SJSA1 (cell line): Measurements from ENCODE around the gene COL4A2. TPM values are rescaled to one million over a fixed set of nuclear protein-coding genes. Genes with fewer than 3 reads are reported as not detected.

ENCODE experiments used
- DNase-seq, 2 experiments: peaks; one replicate each; pipeline ENCODE4 v3.0.0-alpha.2; 2015 to 2020; ENCODE audit warnings: low spot score in 2 of 2, low read depth in 1 of 2
- H3K27ac ChIP-seq: fragments of 250-450 bp; sonication (Bioruptor Pico); 2 replicates; pipeline ENCODE4 v1.5.1; 2020; ENCODE audit warnings: mild to moderate bottlenecking, moderate library complexity
- H3K27me3 ChIP-seq: fragments of 250-450 bp; sonication (Bioruptor Pico); replicated peaks from 2 replicates; pipeline ENCODE4 v1.5.1; 2020; ENCODE audit warnings: mild to moderate bottlenecking, moderate library complexity
- H3K36me3 ChIP-seq: fragments of 250-450 bp; sonication (Bioruptor Pico); 2 replicates; pipeline ENCODE4 v1.5.1; 2020; ENCODE audit warnings: mild to moderate bottlenecking
- H3K4me1 ChIP-seq: fragments of 250-450 bp; sonication (Bioruptor Pico); replicated peaks from 2 replicates; pipeline ENCODE4 v1.6.1; 2021; ENCODE audit warnings: mild to moderate bottlenecking
- H3K4me3 ChIP-seq: fragments of 250-450 bp; sonication (Bioruptor Pico); 2 replicates; pipeline ENCODE4 v1.5.1; 2020; ENCODE audit warnings: mild to moderate bottlenecking
- H3K9me3 ChIP-seq: fragments of 250-450 bp; sonication (Bioruptor Pico); replicated peaks from 2 replicates; pipeline ENCODE4 v1.5.1; 2020; ENCODE audit warnings: mild to moderate bottlenecking
- total RNA-seq: library from RNA; depleted of rRNA; stranded (reverse); fragments of >200 nt; shearing (Covaris generic); gene quantifications from 2 replicates; pipeline ENCODE4 v1.2.3, GENCODE V29; 2014

The COL4A2 gene
- total RNA-seq, 1 experiment from 2014 or later: 741 TPM

DNA sequence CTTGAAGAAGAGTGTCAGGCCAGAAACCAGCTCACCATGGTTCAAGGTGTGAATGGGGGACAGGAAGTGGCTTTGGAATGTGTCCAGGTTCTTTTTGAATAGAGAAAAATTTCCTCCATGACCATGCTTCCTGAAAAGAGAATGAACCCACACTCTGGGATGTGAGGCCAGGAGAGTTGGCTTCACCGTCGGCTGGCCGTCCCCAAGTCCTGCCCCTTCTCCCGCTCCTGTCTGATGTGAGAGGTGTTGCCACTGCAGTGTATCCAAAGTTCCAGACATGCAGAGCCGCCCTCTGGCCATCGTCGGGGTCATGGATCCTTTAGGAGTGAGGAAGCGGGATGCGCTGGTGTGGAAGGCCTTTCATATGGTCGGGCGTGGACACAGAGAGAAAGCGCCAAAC, 101.2 kb downstream of the COL4A2 start:
- Histone ChIP-seq H3K9me3 (no peaks in the 10 kb centered on the region), H3K27ac (peak overlapping the region; percentile 47), H3K4me3 (no peak overlapping the region), H3K27me3 (no peaks in the 10 kb centered on the region), H3K36me3 (peaks cover 17% of the 10 kb centered on the region), H3K4me1 (peaks cover 97% of the 10 kb centered on the region)
- DNase-seq: peak; percentile 68 to 74

DNA sequence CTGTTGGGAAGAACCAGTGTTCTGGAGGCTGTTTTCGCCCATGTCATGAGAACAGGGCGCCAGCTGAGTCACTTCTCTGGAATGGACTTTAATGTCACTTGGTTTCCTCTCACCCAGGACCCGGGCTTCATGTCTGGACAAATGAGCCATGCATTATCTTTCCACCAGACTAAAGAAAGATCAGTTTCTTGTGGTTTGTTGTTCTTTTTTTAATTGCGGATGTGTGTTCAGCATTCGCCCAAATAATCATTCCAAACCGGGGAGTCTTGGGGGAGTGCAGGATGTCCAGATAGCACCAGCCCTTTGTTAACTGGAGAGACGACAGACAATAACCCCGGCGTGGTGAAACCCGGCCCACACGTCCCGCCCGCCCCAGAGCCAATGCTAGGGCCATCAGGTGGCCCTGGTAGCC, 102.5 kb downstream of the COL4A2 start:
- Histone ChIP-seq H3K4me3 (peak overlapping the region; percentile 10), H3K27me3 (no peaks in the 10 kb centered on the region), H3K4me1 (peaks cover 85% of the 10 kb centered on the region), H3K9me3 (no peaks in the 10 kb centered on the region), H3K36me3 (peaks cover 15% of the 10 kb centered on the region), H3K27ac (peak overlapping the region; percentile 83)
- peak; percentile 99 to 100 for DNase-seq

DNA sequence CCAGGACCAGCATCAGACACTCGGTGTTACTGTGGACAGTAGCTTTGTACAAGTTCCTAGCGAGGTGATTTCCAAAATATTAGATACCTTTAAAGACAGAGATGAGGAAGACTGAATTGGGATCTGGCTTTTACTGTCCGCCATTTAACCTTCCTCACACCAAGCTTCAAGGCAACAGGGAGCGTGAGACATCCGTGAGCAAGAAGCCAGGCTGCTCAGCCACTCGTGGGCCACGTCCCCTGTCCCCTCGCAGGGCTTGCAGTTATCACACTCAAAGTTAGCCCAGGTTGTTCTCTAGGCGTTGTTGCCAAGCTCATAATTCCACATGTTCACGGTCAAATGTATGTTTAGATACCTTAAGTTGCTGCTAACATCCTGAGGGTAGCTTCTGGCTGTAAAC, 102.9 kb downstream of the COL4A2 start:
- DNase-seq: no peak
- Histone ChIP-seq H3K4me1 (peaks cover 81% of the 10 kb centered on the region), H3K27ac (peak overlapping the region; percentile 83), H3K36me3 (peaks cover 15% of the 10 kb centered on the region), H3K9me3 (no peaks in the 10 kb centered on the region), H3K4me3 (no peak overlapping the region), H3K27me3 (no peaks in the 10 kb centered on the region)

DNA sequence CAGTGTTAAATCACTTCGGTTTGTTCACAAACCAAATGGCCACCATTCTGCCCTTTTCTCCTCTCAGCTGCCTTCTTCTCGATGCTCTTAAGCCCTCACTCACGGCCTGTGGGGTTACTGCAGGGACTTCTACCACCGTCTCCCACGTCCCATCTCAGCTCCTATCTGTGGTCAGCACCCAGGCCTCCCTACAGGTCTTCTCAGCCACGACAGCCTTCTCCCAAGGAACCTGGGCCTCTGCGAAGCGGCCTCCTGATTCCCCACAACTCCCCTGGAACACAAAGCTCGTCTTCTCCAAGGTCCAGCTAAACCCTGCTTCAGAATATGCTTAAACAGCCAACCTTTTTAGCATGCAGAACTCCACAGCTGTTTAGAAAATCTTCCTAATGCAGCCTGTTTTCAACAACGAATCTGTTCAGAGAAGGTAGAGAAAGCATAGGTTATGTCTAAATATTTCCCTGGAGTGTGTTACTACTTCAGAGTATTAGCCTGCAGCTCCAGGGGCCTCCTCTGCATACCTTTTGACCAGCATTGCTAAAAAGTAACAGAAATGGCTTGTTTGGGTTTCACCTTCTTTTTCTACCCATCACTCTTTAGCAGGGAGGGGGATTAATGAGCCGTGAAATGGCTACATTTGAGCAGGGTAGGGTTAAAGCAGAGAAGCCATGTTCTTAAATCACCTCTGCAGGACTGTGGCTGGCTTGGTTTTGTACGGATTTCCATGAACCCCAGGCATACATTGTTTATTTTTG, 104.0 kb downstream of the COL4A2 start:
- Histone ChIP-seq H3K27ac (peak overlapping the region; percentile 83), H3K9me3 (no peaks in the 10 kb centered on the region)

DNA sequence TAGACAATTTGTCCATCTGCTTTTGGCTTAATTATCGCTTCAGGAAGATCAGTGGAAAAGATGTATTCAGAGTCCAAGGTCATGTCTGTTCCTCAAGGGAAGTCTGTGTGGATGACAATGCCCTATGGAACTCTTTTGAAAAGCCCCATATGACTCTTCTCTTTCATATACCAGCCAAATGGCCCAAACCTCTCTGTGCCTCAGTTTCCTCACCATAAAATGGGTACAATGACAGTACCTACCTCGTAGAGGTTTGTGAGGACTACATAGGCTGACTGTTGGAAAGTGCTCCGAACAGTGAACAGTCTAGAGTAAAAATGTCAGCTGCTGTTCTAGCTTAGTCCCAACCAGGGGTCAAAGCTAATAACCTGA, 104.6 kb downstream of the COL4A2 start:
- DNase-seq: peak in 1 of 2 experiments; percentile 34
- H3K27me3 ChIP-seq: no peaks in the 10 kb centered on the region
- no peaks in the 10 kb centered on the region for H3K9me3 ChIP-seq
- peak overlapping the region; percentile 83 for H3K27ac ChIP-seq
- H3K4me3 ChIP-seq: no peak overlapping the region
- H3K4me1 ChIP-seq: peaks cover 64% of the 10 kb centered on the region
- H3K36me3 ChIP-seq: peaks cover 15% of the 10 kb centered on the region

More for the DNA sequence above, 104.0 kb downstream of the COL4A2 start:
- DNase-seq: peak; percentile 49 to 57
- peaks cover 15% of the 10 kb centered on the region for H3K36me3 ChIP-seq
- peaks cover 70% of the 10 kb centered on the region for H3K4me1 ChIP-seq
- no peaks in the 10 kb centered on the region for H3K27me3 ChIP-seq
- no peak overlapping the region for H3K4me3 ChIP-seq

DNA sequence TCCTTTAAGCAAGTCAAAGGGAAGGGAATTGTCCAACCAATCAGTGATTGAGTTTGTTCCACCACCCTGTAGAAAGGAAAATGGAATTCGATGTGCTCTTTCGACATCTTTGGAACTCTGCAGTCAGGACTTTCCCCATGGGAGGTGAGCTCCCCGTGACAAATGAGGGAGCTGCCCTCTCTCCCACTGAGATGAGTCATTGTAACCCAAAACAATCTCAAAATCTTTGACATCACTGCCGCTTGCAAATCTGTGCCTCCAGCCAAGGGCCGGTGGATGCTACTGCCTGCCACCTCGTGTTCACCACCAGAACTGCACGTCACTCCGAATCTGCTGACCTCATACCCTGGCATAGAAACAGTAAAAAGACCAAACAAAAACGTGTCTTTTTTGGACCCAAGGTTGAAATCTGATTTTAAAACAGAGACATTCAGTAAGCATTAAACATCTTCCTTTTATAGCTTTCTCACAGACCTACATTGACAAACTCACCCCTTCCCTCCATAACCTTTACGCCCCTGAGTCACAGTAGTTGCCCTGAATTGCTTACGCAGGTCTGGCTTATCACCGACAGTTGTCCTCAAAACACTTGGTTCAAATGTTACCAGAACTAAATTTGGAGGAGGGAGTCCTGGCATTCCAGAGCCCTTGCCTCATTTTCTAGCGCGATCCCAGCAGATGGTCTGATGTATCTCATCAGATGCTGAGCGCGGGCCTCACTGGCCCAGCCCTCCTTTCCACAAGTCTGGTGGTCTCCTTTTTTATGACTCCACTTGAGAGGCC, 105.2 kb downstream of the COL4A2 start:
- DNase-seq: peak; percentile 99 to 100
- Histone ChIP-seq H3K4me3 (no peak overlapping the region), H3K27me3 (no peaks in the 10 kb centered on the region), H3K9me3 (no peaks in the 10 kb centered on the region), H3K36me3 (peaks cover 13% of the 10 kb centered on the region), H3K4me1 (peaks cover 58% of the 10 kb centered on the region), H3K27ac (peak overlapping the region; percentile 83)

DNA sequence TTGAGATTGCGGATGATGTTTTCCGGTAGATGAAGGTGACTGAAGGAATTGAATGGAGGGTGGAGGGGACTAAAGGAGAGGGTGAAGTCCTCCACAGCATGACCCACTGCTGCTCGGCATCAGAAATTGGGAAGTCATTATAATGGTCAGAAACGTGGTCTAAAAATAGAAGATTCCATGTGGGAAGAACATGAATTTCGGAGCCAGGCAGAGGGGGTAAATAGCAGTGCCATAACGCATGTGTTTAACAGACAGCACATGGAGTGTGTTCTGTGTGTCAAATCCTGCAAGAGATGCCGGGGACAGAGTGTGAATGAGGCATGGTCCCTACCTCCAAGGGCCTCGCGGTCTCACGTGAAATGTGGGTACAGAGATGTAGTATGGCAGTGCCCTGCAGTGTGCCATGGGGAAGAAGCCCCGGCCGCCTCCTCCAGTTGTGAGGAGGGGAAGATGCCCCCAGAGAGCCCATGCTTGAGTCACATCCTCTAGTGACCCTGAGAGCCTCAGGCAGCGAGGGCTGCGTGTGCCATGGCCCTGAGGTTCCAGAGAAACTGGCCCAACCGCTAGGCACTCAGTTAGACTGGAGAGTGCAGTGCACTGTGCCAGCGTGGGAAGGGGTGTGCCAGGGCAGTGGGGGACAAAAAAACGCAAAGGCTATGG, 106.1 kb downstream of the COL4A2 start:
- Histone ChIP-seq H3K36me3 (peaks cover 12% of the 10 kb centered on the region), H3K9me3 (no peaks in the 10 kb centered on the region), H3K27me3 (no peaks in the 10 kb centered on the region), H3K27ac (peak overlapping the region; percentile 83), H3K4me3 (no peak overlapping the region), H3K4me1 (peaks cover 50% of the 10 kb centered on the region)
- DNase-seq: no peak

DNA sequence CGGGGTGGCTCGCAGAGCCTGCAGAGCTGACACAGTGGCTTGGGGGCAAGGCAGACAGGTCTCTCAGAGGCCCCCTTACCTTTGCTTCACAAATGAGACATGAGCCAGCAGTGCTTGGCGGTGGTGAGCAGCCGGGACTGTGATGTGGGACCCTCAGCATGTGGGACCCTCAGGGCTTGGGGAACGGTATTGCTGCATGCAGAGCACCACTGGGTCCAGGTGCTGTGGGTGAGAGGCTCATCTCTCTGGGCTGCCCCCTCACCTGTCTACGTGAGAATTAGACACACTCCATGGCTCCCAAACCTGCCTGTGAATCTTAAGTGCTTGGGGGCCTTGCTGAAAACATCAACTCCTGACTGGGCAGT, 106.6 kb downstream of the COL4A2 start:
- Histone ChIP-seq H3K27me3 (no peaks in the 10 kb centered on the region), H3K4me1 (peaks cover 50% of the 10 kb centered on the region), H3K36me3 (peaks cover 12% of the 10 kb centered on the region), H3K9me3 (no peaks in the 10 kb centered on the region), H3K27ac (no peak overlapping the region), H3K4me3 (no peak overlapping the region)
- DNase-seq: peak in 1 of 2 experiments; percentile 57

DNA sequence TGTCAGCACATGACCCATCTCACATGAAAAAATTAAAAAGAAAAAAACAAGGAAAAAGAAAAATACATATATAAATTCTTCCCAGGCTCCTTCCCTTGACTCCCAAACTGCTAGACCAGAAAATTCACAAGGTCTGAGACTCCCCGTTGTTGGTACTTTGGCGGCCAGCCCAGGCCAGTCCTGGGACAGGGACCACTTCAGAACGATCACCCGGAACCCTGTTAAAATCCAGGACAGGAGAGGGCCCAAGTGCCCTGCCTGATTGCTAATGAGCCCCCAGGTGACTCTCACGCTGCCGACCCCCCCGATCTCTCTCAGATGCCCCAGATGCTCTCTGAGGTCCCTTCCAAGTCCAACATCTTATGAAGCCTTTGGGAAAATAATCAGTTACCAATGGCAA, 107.2 kb downstream of the COL4A2 start:
- peaks cover 52% of the 10 kb centered on the region for H3K4me1 ChIP-seq

DNA sequence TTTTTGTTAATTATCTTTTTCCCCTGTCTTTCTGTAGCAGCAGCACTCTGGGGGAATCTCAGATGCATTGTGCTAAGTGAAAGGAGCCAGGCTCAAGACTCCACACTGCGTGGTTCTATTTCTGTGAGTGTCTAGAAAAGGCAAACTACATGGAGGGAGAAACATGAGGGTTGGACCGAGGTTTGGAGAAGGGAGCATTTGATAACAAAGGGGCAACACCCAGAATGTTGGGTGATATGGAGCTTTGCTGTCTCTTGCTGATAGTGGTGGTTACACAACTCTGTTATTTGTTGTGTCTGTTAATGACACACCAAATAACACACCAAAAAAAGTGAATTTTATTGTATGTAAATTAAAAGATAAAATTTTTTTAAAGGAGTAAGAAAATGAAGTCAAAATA, 107.8 kb downstream of the COL4A2 start:
- DNase-seq: peak in 1 of 2 experiments; percentile 34
- H3K27ac ChIP-seq: no peak overlapping the region

More for the DNA sequence above, 107.2 kb downstream of the COL4A2 start:
- DNase-seq: peak in 1 of 2 experiments; percentile 48
- Histone ChIP-seq H3K27ac (no peak overlapping the region), H3K4me3 (no peak overlapping the region), H3K27me3 (no peaks in the 10 kb centered on the region), H3K9me3 (no peaks in the 10 kb centered on the region), H3K36me3 (peaks cover 12% of the 10 kb centered on the region)

DNA sequence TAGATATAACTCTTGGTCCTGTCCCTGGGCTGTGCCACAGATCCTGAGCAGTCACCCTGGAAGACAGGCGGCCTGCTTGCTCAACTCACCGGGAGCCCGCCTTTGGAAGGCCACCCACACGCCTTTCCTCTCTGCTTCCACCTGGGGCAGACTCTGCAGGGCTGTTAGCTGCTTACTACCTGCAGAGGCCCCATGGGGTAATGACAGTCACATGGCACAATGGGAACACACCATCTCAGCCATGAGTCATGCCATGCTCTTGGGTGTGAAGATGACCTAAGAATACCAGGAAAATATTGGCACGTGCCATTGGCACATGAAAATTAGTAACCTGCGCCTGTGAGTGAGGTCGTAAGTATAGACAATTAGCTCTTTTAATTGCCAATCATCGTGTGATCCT, 108.6 kb downstream of the COL4A2 start:
- H3K36me3 ChIP-seq: peaks cover 12% of the 10 kb centered on the region
- no peaks in the 10 kb centered on the region for H3K9me3 ChIP-seq
- no peak overlapping the region for H3K27ac ChIP-seq
- no peaks in the 10 kb centered on the region for H3K27me3 ChIP-seq
- peaks cover 50% of the 10 kb centered on the region for H3K4me1 ChIP-seq
- DNase-seq: peak in 1 of 2 experiments; percentile 65
- no peak overlapping the region for H3K4me3 ChIP-seq

More for the DNA sequence above, 107.8 kb downstream of the COL4A2 start:
- Histone ChIP-seq H3K4me1 (peaks cover 52% of the 10 kb centered on the region), H3K4me3 (no peak overlapping the region), H3K27me3 (no peaks in the 10 kb centered on the region), H3K36me3 (peaks cover 12% of the 10 kb centered on the region), H3K9me3 (no peaks in the 10 kb centered on the region)

DNA sequence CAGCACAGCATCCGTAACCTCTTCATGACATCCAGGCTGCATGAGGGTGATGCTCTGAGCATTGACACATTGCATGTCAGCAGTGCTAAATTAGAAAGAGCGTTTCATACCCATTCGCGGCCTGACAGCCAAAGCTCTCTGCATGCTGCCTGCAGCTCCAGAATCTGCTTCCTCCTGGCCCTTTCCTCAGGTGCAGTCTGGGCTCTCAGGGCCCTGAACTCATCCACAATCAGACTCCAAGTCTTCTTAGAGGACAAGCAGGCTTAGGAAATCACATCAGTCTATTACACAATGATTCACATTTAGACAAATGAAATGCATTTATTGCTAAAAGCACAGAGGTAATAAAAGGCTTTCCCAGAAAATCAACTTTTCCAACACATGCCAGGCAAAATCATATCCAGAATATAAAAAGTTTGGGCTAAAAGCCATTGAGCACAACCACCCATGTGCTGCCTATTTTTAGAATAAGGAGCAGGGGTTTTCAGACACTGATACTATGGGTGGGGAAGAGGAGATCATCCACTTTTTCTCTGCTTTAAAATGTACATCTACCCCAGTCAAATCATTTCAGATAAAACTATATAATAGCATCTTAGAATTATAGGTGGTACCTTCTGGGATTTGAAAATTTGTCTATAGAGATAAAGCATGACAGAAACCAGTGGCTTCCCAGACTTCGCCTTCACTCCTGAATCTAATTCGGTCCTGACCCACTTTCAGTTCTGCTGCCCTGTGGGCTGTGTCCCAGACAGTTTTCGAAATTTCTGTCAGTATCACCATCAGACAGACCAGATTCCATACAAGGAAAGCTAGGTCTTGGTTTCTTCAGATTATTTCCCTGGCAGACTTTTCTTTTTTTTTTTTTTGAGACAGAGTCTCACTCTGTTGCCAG, 109.3 kb downstream of the COL4A2 start:
- Histone ChIP-seq H3K27me3 (no peaks in the 10 kb centered on the region), H3K36me3 (peaks cover 8% of the 10 kb centered on the region), H3K9me3 (no peaks in the 10 kb centered on the region), H3K27ac (no peak overlapping the region), H3K4me1 (peaks cover 50% of the 10 kb centered on the region), H3K4me3 (no peak overlapping the region)
- DNase-seq: peak in 1 of 2 experiments; percentile 49

DNA sequence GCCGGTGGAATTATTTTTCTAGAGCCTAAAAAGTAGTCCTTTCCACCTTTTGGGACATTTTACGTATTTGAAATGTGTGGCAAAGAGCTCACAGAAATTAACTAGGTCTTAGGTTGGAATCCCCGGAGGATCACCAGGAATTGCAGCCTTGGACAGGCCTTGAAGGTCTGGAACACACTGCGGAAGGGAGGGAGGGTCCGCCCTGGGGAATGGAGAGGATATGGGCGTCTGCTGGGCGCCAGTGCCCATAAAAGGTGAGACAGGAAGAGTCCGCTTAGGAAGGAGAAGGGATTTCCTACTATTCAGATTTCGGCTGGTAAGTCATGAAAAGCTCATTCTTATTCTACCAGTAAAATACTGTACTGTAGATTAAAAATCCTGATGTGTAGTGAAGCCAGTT, 111.9 kb downstream of the COL4A2 start:
- Histone ChIP-seq H3K4me3 (no peak overlapping the region), H3K27me3 (no peaks in the 10 kb centered on the region), H3K4me1 (peaks cover 51% of the 10 kb centered on the region), H3K36me3 (no peaks in the 10 kb centered on the region), H3K27ac (peak overlapping the region; percentile 28), H3K9me3 (no peaks in the 10 kb centered on the region)
- peak in 1 of 2 experiments; percentile 55 for DNase-seq
